GM12878 (cell line): ENCODE results near the gene PITPNB. TPM values are rescaled to one million over a fixed set of nuclear protein-coding genes. Genes with fewer than 3 reads are reported as not detected.

Source experiments
- ATAC-seq: fragments of 200-7000 bp; cut with Tn5 transposase; 3 replicates; pipeline ENCODE4 v1.9.1; 2020; ENCODE audit warnings: mild to moderate bottlenecking, moderate library complexity
- BruUV-seq: library from RNA; stranded (reverse); fragments of 400-500 nt; replicated peaks from 2 replicates; lab custom pipeline; 2021; lab: Mats Ljungman, UMichigan
- CTCF ChIA-PET: fragments of 300-600 bp; sonication (Branson Sonifier 250); formaldehyde crosslinking; extraction: SDS; loops from one replicate; lab custom pipeline; 2021; ENCODE audit warnings: inconsistent platforms; lab: Yijun Ruan, JAX
- POLR2A ChIA-PET: fragments of 350-600 bp; formaldehyde crosslinking; extraction: SDS; loops from one replicate; lab custom pipeline; 2021; ENCODE audit warnings: inconsistent platforms; lab: Charles Lee
- RAD21 ChIA-PET: fragments of 300-600 bp; sonication (Branson Sonifier 250); formaldehyde crosslinking; loops from one replicate; lab custom pipeline; 2023; ENCODE audit warnings: antibody characterized with exemption; ENCODE audit not compliant: unreplicated experiment; lab: Charles Lee
- SMC1A ChIA-PET: fragments of 300-600 bp; sonication (Branson Sonifier 250); formaldehyde crosslinking; loops from one replicate; lab custom pipeline; 2023; ENCODE audit not compliant: unreplicated experiment, uncharacterized antibody; lab: Charles Lee
- DNase-seq: peaks from one replicate; pipeline ENCODE4 v3.0.0-alpha.2; 2011; ENCODE audit warnings: low read depth, low spot score
- FAIRE-seq: peaks from 3 replicates; lab custom pipeline; 2011; peaks lifted over from hg19 to GRCh38; lab: Jason Lieb, UNC
- H2AFZ ChIP-seq: 2 replicates; pipeline ENCODE4 v1.6.0; 2011; ENCODE audit warnings: low read depth, low read length, control low read depth; ENCODE audit not compliant: control insufficient read depth
- H3K27ac ChIP-seq: 2 replicates; pipeline ENCODE4 v1.5.1; 2011; ENCODE audit warnings: control low read depth; ENCODE audit not compliant: control insufficient read depth, insufficient read depth
- H3K27me3 ChIP-seq, 2 experiments: replicated peaks in 1 of 2; 2 replicates each; pipeline versions ENCODE4 v1.6.0 to v1.6.1; 2011; ENCODE audit warnings: low read length in 1 of 2; ENCODE audit not compliant: control insufficient read depth in 2 of 2, insufficient read depth in 2 of 2
- H3K36me3 ChIP-seq, 2 experiments: 2 replicates each; pipeline ENCODE4 v1.5.1; 2011; ENCODE audit warnings: low read length in 1 of 2; ENCODE audit not compliant: control insufficient read depth in 2 of 2, insufficient read depth in 2 of 2
- H3K4me1 ChIP-seq: 2 replicates; pipeline ENCODE4 v1.6.1; 2011; ENCODE audit warnings: mild to moderate bottlenecking, low read length, moderate library complexity, mixed read lengths; ENCODE audit not compliant: control insufficient read depth, insufficient read depth
- H3K4me2 ChIP-seq: 2 replicates; pipeline ENCODE4 v1.6.0; 2011; ENCODE audit warnings: control low read depth; ENCODE audit not compliant: control insufficient read depth, insufficient read depth
- H3K4me3 ChIP-seq: fragments of 200-600 bp; sonication (generic); 2 replicates; pipeline ENCODE4 v1.5.1; 2016
- H3K79me2 ChIP-seq: 2 replicates; pipeline ENCODE4 v1.6.0; 2011; ENCODE audit warnings: low read length; ENCODE audit not compliant: control insufficient read depth, insufficient read depth
- H3K9ac ChIP-seq: 2 replicates; pipeline ENCODE4 v1.8.0; 2011; ENCODE audit warnings: low read length, control low read depth, mixed read lengths; ENCODE audit not compliant: control insufficient read depth, insufficient read depth
- H3K9me3 ChIP-seq: replicated peaks from 3 replicates; pipeline ENCODE4 v1.5.1; 2011; ENCODE audit warnings: mild to moderate bottlenecking, low read length; ENCODE audit not compliant: control insufficient read depth, insufficient read depth
- H4K20me1 ChIP-seq: 2 replicates; pipeline ENCODE4 v1.6.0; 2011; ENCODE audit not compliant: control insufficient read depth, insufficient read depth
- CHD4 ChIP-seq: fragments of 200-600 bp; sonication (generic); IDR thresholded peaks from 2 replicates; pipeline ENCODE4 v1.6.1; 2016; ENCODE audit warnings: mild to moderate bottlenecking
- DPF2 ChIP-seq: fragments of 450-650 bp; IDR thresholded peaks from 2 replicates; pipeline ENCODE4 v1.6.1; 2017; ENCODE audit warnings: mild to moderate bottlenecking
- JUNB ChIP-seq: IDR thresholded peaks from 2 replicates; pipeline ENCODE4 v1.6.1; 2016; ENCODE audit warnings: antibody characterized with exemption, mild to moderate bottlenecking
- MTA2 ChIP-seq: fragments of 450-650 bp; IDR thresholded peaks from 2 replicates; pipeline ENCODE4 v1.6.1; 2016; ENCODE audit warnings: low read depth, mild to moderate bottlenecking, moderate library complexity
- POLR2A ChIP-seq: IDR thresholded peaks from 2 replicates; pipeline ENCODE4 v1.6.1; 2011; ENCODE audit warnings: low read depth, mild to moderate bottlenecking, low read length
- RELA ChIP-seq: fragments of 450-650 bp; IDR thresholded peaks from 2 replicates; pipeline ENCODE4 v1.8.0; 2014; ENCODE audit warnings: borderline replicate concordance; ENCODE audit not compliant: partially characterized antibody
- SP1 ChIP-seq: IDR thresholded peaks from one replicate; pipeline ENCODE4 v1.6.1; 2011; ENCODE audit warnings: low read depth, low read length
- SREBF1 ChIP-seq: IDR thresholded peaks from 2 replicates; pipeline ENCODE4 v1.6.1; 2012; ENCODE audit warnings: mild to moderate bottlenecking, low read length
- ZBTB4 ChIP-seq: fragments of 450-650 bp; formaldehyde crosslinking; IDR thresholded peaks from 2 replicates; pipeline ENCODE4 v1.4.0; 2022; ENCODE audit warnings: mild to moderate bottlenecking, moderate library complexity
- WGBS: methylation state at CpG from one replicate; pipeline ENCODE4 v1.1.6; 2016; ENCODE audit warnings: low lambda C conversion rate; ENCODE audit not compliant: insufficient replicate concordance, insufficient coverage; ENCODE audit errors: missing lambda C conversion rate; 5-methylcytosine and 5-hydroxymethylcytosine counted together
- in situ Hi-C: fragments of 300-500 bp; cut with MboI; formaldehyde crosslinking; loops from 9 replicates; pipeline ENCODE4 v1.14.3; 2018; ENCODE audit warnings: mixed read lengths
- intact Hi-C: fragments of 100-400 bp; cut with micrococcal nuclease; formaldehyde crosslinking; loops from one replicate; pipeline ENCODE4 v1.14.2; 2022; ENCODE audit not compliant: unreplicated experiment
- polyA plus RNA-seq, 11 experiments: library from polyadenylated mRNA; depleted of rRNA in 4 of 11; unstranded in 6 of 11; stranded (reverse) in 5 of 11; fragments of >200 nt; fragmentation: Nextera tagmentation in 4 of 11; fragmentation: Illumina TruSeq in 1 of 11; extraction: Ambion mirVana in 4 of 11; extraction: Trizol in 1 of 11; gene quantifications; 1 replicate in 1 of 11; 2 replicates in 10 of 11; pipeline versions ENCODE4 v1.2.1 to v1.2.3, GENCODE V29; 2011 to 2016; ENCODE audit warnings: inconsistent platforms in 2 of 11, missing spikeins in 2 of 11, low read depth in 1 of 11
- total RNA-seq, 4 experiments: library from RNA; depleted of rRNA in 3 of 4; stranded (reverse); fragments of >200 nt in 3 of 4; fragmentation: Illumina TruSeq in 1 of 4; extraction: Trizol in 1 of 4; gene quantifications; 2 replicates each; pipeline versions ENCODE4 v1.2.1 to v1.2.3, GENCODE V29; 2013 to 2021

Gene PITPNB
- total and polyA plus RNA-seq, 10 of the 15 experiments (the other 5 are each of a cell fraction or from before 2014, with no cell fraction given) = 19.7 to 116 (median 64.9) TPM

GRCh38 chr22:27959335-27960090, 40.5 kb upstream of the PITPNB start:
- H3K36me3 ChIP-seq = no peaks in the 10 kb centered on the region
- in situ Hi-C loops = no loop called here
- DNase-seq = no peak
- no peak for ATAC-seq
- no TSS peak for BruUV-seq
- H3K4me2 ChIP-seq = no peak overlapping the region
- no peaks in the 10 kb centered on the region for H3K4me1 ChIP-seq
- no peak overlapping the region for H3K4me3 ChIP-seq
- RAD21 ChIA-PET = no interaction called here
- no peaks in the 10 kb centered on the region for H4K20me1 ChIP-seq
- TF ChIP-seq POLR2A = no peak
- TF ChIP-seq RELA = no peak
- no peak for TF ChIP-seq CHD4
- TF ChIP-seq ZBTB4 (CRISPR knock-in tag) = no peak
- no peak for TF ChIP-seq SREBF1
- no peak for TF ChIP-seq MTA2
- no peak for TF ChIP-seq SP1
- no peak for TF ChIP-seq JUNB
- TF ChIP-seq DPF2 = no peak
- TF ChIP-seq, all 136 proteins: peak for 0
- no peak overlapping the region for H3K9ac ChIP-seq
- H3K79me2 ChIP-seq = no peaks in the 10 kb centered on the region
- ChIA-PET CTCF (interaction anchor here (0.7 to 1.4 kb wide), 4 partner anchors 9 to 79 kb away, joined by 3 to 6 read pairs (median 4); no protein-coding TSS in a partner anchor), POLR2A (no interaction called here), SMC1A (interaction anchor here (1.0 kb wide), 1 partner anchor 10 kb away, joined by 4 read pairs; no protein-coding TSS in a partner anchor)
- intact Hi-C loops = no loop called here
- H3K9me3 ChIP-seq = no peaks in the 10 kb centered on the region
- H3K27me3 ChIP-seq = peaks cover 0 to 1% of the 10 kb centered on the region in 2 experiments; a peak in 1 of 4 replicates
- 36% methylated on average over 8 of the region's 8 CpGs for WGBS
- no peak for FAIRE-seq
- no peak overlapping the region for H2AFZ ChIP-seq
- H3K27ac ChIP-seq = no peak overlapping the region
